ENCODE measurements around the gene SNRNP70.

SNRNP70 gene

GRCh38 chr19:49149652-49150105 is 64.4 kb downstream of the SNRNP70 start:
- peak; percentile 60 for DNase-seq

- DNase-seq: peak; percentile 80
Observed at GRCh38 chr19:49150106-49150943, 65.1 kb downstream of the SNRNP70 start.

GRCh38 chr19:49150944-49151243 is 65.6 kb downstream of the SNRNP70 start:
- DNase-seq: no peak

GRCh38 chr19:49151267-49152118 is 66.2 kb downstream of the SNRNP70 start:
- DNase-seq: peak; percentile 46

- no peak for DNase-seq
Observed at GRCh38 chr19:49152119-49152550, 66.9 kb downstream of the SNRNP70 start.

- no peak for DNase-seq
Observed at GRCh38 chr19:49153167-49153809, 68.0 kb downstream of the SNRNP70 start.

- no peak for DNase-seq
Observed at GRCh38 chr19:49154279-49154678, 69.0 kb downstream of the SNRNP70 start.

GRCh38 chr19:49155005-49155819 is 70.0 kb downstream of the SNRNP70 start, which contains the start of gene HRC:
HRC (minus strand) TSS chr19:49155396; CDS start chr19:49155237, 159 bp downstream.
- DNase-seq: no peak

GRCh38 chr19:49155820-49156346 is 70.6 kb downstream of the SNRNP70 start:
- no peak for DNase-seq

- DNase-seq: peak; percentile 45
Observed at GRCh38 chr19:49157445-49158224, 72.4 kb downstream of the SNRNP70 start, which contains the start of gene TRPM4. TRPM4 (plus strand) TSS chr19:49157792; CDS start chr19:49157867, 75 bp downstream.
